K562 (cell line): ENCODE results near the gene CLIC3. TPM values are rescaled to one million over a fixed set of nuclear protein-coding genes. Genes with fewer than 3 reads are reported as not detected.

ENCODE experiments used
- ATAC-seq: fragments of 200-7000 bp; cut with Tn5 transposase; 3 replicates; pipeline ENCODE4 v1.9.1; 2020; ENCODE audit warnings: moderate library complexity
- BruUV-seq: library from RNA; stranded (reverse); fragments of 400-500 nt; replicated peaks from 2 replicates; lab custom pipeline; 2021; lab: Mats Ljungman, UMichigan
- CTCF ChIA-PET: fragments of 300-600 bp; formaldehyde crosslinking; extraction: SDS; loops from one replicate; lab custom pipeline; 2021; ENCODE audit warnings: low intra/inter-chr PET ratio; lab: Yijun Ruan, JAX
- POLR2A ChIA-PET: fragments of 300-600, 350-650 bp; sonication (Branson Sonifier 250); formaldehyde crosslinking; extraction: SDS; loops from one replicate; lab custom pipeline; 2021; ENCODE audit warnings: antibody characterized with exemption, inconsistent platforms; lab: Yijun Ruan, JAX
- DNase-seq, 4 experiments: peaks; one replicate each; pipeline versions ENCODE4 v3.0.0 to v3.0.0-alpha.2; 2011 to 2018; ENCODE audit warnings: low spot score in 3 of 4, mixed read lengths in 3 of 4; ENCODE audit errors: extremely low read depth in 1 of 4
- FAIRE-seq: peaks from 2 replicates; lab custom pipeline; 2011; peaks lifted over from hg19 to GRCh38; lab: Jason Lieb, UNC
- H2AFZ ChIP-seq: 2 replicates; pipeline ENCODE4 v1.6.0; 2011; ENCODE audit warnings: low read depth, low read length, control low read depth, inconsistent platforms
- H3K27ac ChIP-seq: fragments of 200-600 bp; 3 replicates; pipeline ENCODE4 v1.8.0; 2011; ENCODE audit warnings: low read depth, mild to moderate bottlenecking, control low read depth, inconsistent platforms, low read length, moderate library complexity, mixed read lengths; ENCODE audit errors: extremely low read depth
- H3K27me3 ChIP-seq, 2 experiments: fragments of 300-600 bp in 1 of 2; 2 replicates in 1 of 2; 3 replicates in 1 of 2; pipeline versions ENCODE4 v1.6.0 to v1.8.0; 2011; ENCODE audit warnings: inconsistent platforms in 2 of 2, low read length in 2 of 2, mild to moderate bottlenecking in 1 of 2, mixed read lengths in 1 of 2, moderate library complexity in 1 of 2; ENCODE audit not compliant: control insufficient read depth in 2 of 2, insufficient read depth in 2 of 2
- H3K36me3 ChIP-seq: fragments of 300-600 bp; 3 replicates; pipeline ENCODE4 v1.8.0; 2011; ENCODE audit warnings: mild to moderate bottlenecking, low read length, inconsistent platforms; ENCODE audit not compliant: control insufficient read depth, insufficient read depth
- H3K4me1 ChIP-seq, 2 experiments: fragments of 200-600 bp in 1 of 2; replicated peaks in 1 of 2; 2 replicates in 1 of 2; 3 replicates in 1 of 2; pipeline versions ENCODE4 v1.5.1 to v1.8.0; 2011; ENCODE audit warnings: inconsistent platforms in 2 of 2, low read length in 2 of 2, mild to moderate bottlenecking in 1 of 2, mixed read lengths in 1 of 2, moderate library complexity in 1 of 2; ENCODE audit not compliant: control insufficient read depth in 2 of 2, insufficient read depth in 2 of 2
- H3K4me2 ChIP-seq: 2 replicates; pipeline ENCODE4 v1.6.1; 2011; ENCODE audit warnings: low read length, control low read depth, inconsistent platforms, mixed read lengths; ENCODE audit not compliant: insufficient read depth
- H3K4me3 ChIP-seq: fragments of 200-600 bp; sonication (generic), shearing (Covaris generic); 2 replicates; pipeline ENCODE4 v1.5.1; 2016; ENCODE audit warnings: control low read depth, inconsistent platforms
- H3K79me2 ChIP-seq: fragments of 200-600 bp; 3 replicates; pipeline ENCODE4 v1.8.0; 2011; ENCODE audit warnings: low read length, inconsistent platforms; ENCODE audit not compliant: control insufficient read depth, insufficient read depth
- H3K9ac ChIP-seq, 2 experiments: 2 replicates each; pipeline versions ENCODE4 v1.6.0 to v1.6.1; 2011; ENCODE audit warnings: low read depth in 2 of 2, low read length in 2 of 2, control low read depth in 1 of 2, inconsistent platforms in 1 of 2, mild to moderate bottlenecking in 1 of 2, mixed read lengths in 1 of 2; ENCODE audit not compliant: insufficient read depth in 1 of 2
- H3K9me1 ChIP-seq: one replicate; pipeline ENCODE4 v1.6.0; 2011; ENCODE audit warnings: inconsistent platforms, mild to moderate bottlenecking, low read length, moderate library complexity; ENCODE audit not compliant: control insufficient read depth, insufficient read depth
- H3K9me3 ChIP-seq: replicated peaks from 2 replicates; pipeline ENCODE4 v1.5.1; 2011; ENCODE audit warnings: low read depth, low read length, inconsistent platforms; ENCODE audit not compliant: control insufficient read depth, insufficient read depth
- H4K20me1 ChIP-seq: replicated peaks from 2 replicates; pipeline ENCODE4 v1.6.1; 2011; ENCODE audit warnings: low read length, inconsistent platforms, mixed read lengths; ENCODE audit not compliant: control insufficient read depth, insufficient read depth
- HDAC6 ChIP-seq: IDR thresholded peaks from 2 replicates; pipeline ENCODE4 v1.6.1; 2012; ENCODE audit warnings: low read depth, mild to moderate bottlenecking, control low read depth, inconsistent platforms, low read length, moderate library complexity
- HEY1 ChIP-seq: fragments of 250-450 bp; sonication (Bioruptor Pico); IDR thresholded peaks from 2 replicates; pipeline ENCODE4 v1.5.0; 2020; ENCODE audit warnings: mild to moderate bottlenecking, moderate library complexity, borderline replicate concordance
- KDM2B ChIP-seq: fragments of 250-450 bp; sonication (Bioruptor Pico); IDR thresholded peaks from 2 replicates; pipeline ENCODE4 v1.8.0; 2021; ENCODE audit warnings: mild to moderate bottlenecking, moderate library complexity
- SETDB1 ChIP-seq: IDR thresholded peaks from one replicate; pipeline ENCODE4 v1.6.1; 2012; ENCODE audit warnings: low read length, control low read depth, inconsistent platforms
- TFAP4 ChIP-seq: sonication (generic); formaldehyde crosslinking; IDR thresholded peaks from 2 replicates; pipeline ENCODE4 v1.8.0; 2022; ENCODE audit warnings: missing genetic modification reagents, mild to moderate bottlenecking, moderate library complexity, borderline replicate concordance
- ZBTB1 ChIP-seq: sonication (generic); formaldehyde crosslinking; IDR thresholded peaks from 2 replicates; pipeline ENCODE4 v1.8.1; 2023; ENCODE audit warnings: missing genetic modification reagents, low read depth, mild to moderate bottlenecking, borderline replicate concordance
- ZFX ChIP-seq: sonication (generic); formaldehyde crosslinking; IDR thresholded peaks from 2 replicates; pipeline ENCODE4 v1.8.0; 2022; ENCODE audit warnings: mild to moderate bottlenecking, missing genetic modification reagents, moderate library complexity
- WGBS: fragments of 100-300 bp; shearing (Covaris generic); methylation state at CpG from one replicate; pipeline ENCODE4 v1.1.6; 2016; ENCODE audit warnings: low coverage, mixed read lengths; ENCODE audit not compliant: insufficient coverage; ENCODE audit errors: missing lambda C conversion rate; 5-methylcytosine and 5-hydroxymethylcytosine counted together
- in situ Hi-C: fragments of 300-500 bp; cut with MboI; formaldehyde crosslinking; loops from 4 replicates; pipeline ENCODE4 v1.15.0; 2018; ENCODE audit warnings: inconsistent platforms, mixed read lengths
- intact Hi-C: fragments of 100-400 bp; cut with micrococcal nuclease; formaldehyde crosslinking; loops from 2 replicates; pipeline ENCODE4 v1.14.2; 2022
- polyA plus RNA-seq, 8 experiments: library from polyadenylated mRNA; depleted of rRNA in 4 of 8; stranded (reverse) in 5 of 8; unstranded in 3 of 8; fragments of >200 nt; fragmentation: Nextera tagmentation in 2 of 8; fragmentation: Illumina TruSeq in 1 of 8; extraction: Ambion mirVana in 2 of 8; extraction: Trizol in 1 of 8; gene quantifications; 2 replicates each; pipeline versions ENCODE4 v1.2.1 to v1.2.3, GENCODE V29; 2011 to 2014; ENCODE audit warnings: inconsistent platforms in 1 of 8, missing spikeins in 1 of 8
- total RNA-seq, 7 experiments: library from RNA; depleted of rRNA in 6 of 7; stranded (reverse); fragments of >200 nt in 6 of 7; fragmentation: Illumina TruSeq in 2 of 7; extraction: Trizol in 2 of 7; gene quantifications; 2 replicates each; pipeline versions ENCODE4 v1.2.1 to v1.2.3, GENCODE V29; 2011 to 2021; ENCODE audit warnings: low replicate concordance in 1 of 7
- TF ChIP-seq, protein P1 (sequence below), 2 experiments: IDR thresholded peaks; 2 replicates each; pipeline ENCODE4 v1.6.1; 2011; ENCODE audit warnings: borderline replicate concordance in 1 of 2, control low read depth in 1 of 2, low read depth in 1 of 2, low read length in 1 of 2, mild to moderate bottlenecking in 1 of 2, mixed read lengths in 1 of 2, moderate library complexity in 1 of 2; ENCODE audit not compliant: insufficient read depth in 1 of 2, insufficient read length in 1 of 2, poor library complexity in 1 of 2, severe bottlenecking in 1 of 2; ENCODE audit errors: extremely low read depth in 1 of 2

CLIC3 gene
- total and polyA plus RNA-seq, 9 of the 15 experiments (the other 6 are each of a cell fraction or from before 2014, with no cell fraction given), result 0.27 to 0.29 TPM; not detected in 7

DNA sequence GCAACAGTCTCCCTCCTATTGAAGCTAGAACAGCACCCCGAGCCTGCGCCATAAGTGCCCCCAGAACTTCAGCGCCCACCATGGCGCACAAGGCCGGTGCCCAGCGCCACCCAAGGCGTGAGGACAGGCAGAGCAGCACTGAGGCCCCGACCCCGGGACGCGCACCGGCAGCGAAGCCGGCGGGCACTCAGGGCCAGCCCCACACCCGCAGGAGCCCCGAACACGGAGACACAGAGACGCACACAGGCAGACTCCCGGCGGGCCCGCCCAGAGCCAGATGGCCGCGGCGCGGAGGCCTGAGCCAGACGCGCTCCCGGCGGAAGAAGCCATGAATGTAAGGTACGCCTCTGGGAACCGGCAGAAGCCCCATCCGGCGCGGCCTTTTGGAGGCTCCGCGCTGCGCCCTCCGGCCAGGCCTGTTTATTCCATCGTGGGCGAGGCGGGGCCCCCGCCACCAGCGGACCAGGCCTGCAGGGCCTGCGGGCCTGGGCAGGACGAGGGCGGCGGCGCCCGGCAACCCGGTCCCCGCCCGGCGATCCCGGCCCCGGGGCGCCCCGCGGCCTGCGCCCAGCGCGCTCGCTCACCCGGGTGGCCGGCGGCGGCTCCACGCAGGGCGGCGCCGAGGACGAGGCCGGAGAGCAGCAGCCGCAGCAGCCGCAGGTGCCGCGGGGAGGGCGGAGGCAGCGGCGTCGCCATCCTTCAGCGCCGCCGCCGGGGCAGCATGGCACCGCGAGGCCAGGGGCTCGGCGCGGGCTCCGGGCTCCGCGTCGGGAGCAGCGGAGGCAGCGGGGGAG is 49.1 kb upstream of the CLIC3 start:
- Histone ChIP-seq H3K36me3 (no peaks in the 10 kb centered on the region), H4K20me1 (peaks cover 40% of the 10 kb centered on the region), H3K27me3 (peaks cover 7 to 45% of the 10 kb centered on the region in 2 experiments; a peak in 4 of 5 replicates), H3K9me3 (no peaks in the 10 kb centered on the region), H3K79me2 (no peaks in the 10 kb centered on the region), H2AFZ (no peak overlapping the region), H3K27ac (no peak overlapping the region), H3K4me2 (peak overlapping the region; percentile 46; the same call in 1 of the 2 replicates)
- ATAC-seq, result no peak
- intact Hi-C loops, result loop anchor here (2.0 kb wide), 1 partner anchor 21 kb away; no protein-coding TSS in a partner anchor
- POLR2A ChIA-PET, result interaction anchor here (1.0 kb wide), 1 partner anchor 10 kb away, joined by 4 read pairs; no protein-coding TSS in a partner anchor
- no TSS peak for BruUV-seq
- CTCF ChIA-PET, result interaction anchor here (0.6 to 1.5 kb wide), 6 partner anchors 15 to 181 kb away, joined by 3 to 6 read pairs (median 3); partner anchors contain the start of gene RNF224
- TF ChIP-seq, protein P1, sequence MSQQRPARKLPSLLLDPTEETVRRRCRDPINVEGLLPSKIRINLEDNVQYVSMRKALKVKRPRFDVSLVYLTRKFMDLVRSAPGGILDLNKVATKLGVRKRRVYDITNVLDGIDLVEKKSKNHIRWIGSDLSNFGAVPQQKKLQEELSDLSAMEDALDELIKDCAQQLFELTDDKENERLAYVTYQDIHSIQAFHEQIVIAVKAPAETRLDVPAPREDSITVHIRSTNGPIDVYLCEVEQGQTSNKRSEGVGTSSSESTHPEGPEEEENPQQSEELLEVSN (IDR thresholded peaks at IDR 0.05; ENCODE audit: borderline replicate concordance in 1 of 2, extremely low read depth in 1 of 2, insufficient read depth in 1 of 2, insufficient read length in 1 of 2, low read depth in 1 of 2, low read length in 1 of 2, poor library complexity in 1 of 2, severe bottlenecking in 1 of 2), result peak in 1 of 2 experiments; percentile 24
- TF ChIP-seq HDAC6 (0 out of 2 replicates have a peak, but pooled peaks have one; percentile 20), ZBTB1 (CRISPR knock-in tag) (0 out of 2 replicates have a peak, but pooled peaks have one; percentile 41), SETDB1 (no peak), HEY1 (CRISPR knock-in tag) (no peak), KDM2B (CRISPR knock-in tag) (0 out of 2 replicates have a peak, but pooled peaks have one; percentile 2), ZFX (CRISPR knock-in tag) (peak; percentile 24; the same call in 1 of the 2 replicates), TFAP4 (CRISPR knock-in tag) (peak; percentile 42; the same call in 1 of the 2 replicates)
- TF ChIP-seq, all 486 proteins: peak for 6
- in situ Hi-C loops, result no loop called here
- DNase-seq (peak in 2 of 4 experiments; percentile 36 to 37), FAIRE-seq (no peak)
- Histone ChIP-seq H3K4me3 (no peak overlapping the region), H3K4me1 (peaks cover 2 to 79% of the 10 kb centered on the region in 2 experiments; a peak in 4 of 5 replicates), H3K9me1 (peaks cover 2% of the 10 kb centered on the region), H3K9ac (peak overlapping the region in 1 of 2 experiments; percentile 17; a peak in 1 of 4 replicates)
- WGBS, result 6% methylated on average over 60 of the region's 96 CpGs
